ENCODE measurements around the gene VPS37D. TPM values are rescaled to one million over a fixed set of nuclear protein-coding genes. Genes with fewer than 3 reads are reported as not detected.
"Not testable (repeated sequence)": the region's sequence is repeated elsewhere in the genome, so short reads cannot be mapped to it uniquely, and the experiment has no call there.

Gene VPS37D
- total and polyA plus RNA-seq, 9 donors: 1.9 to 5.0 (median 3.3) TPM

DNA sequence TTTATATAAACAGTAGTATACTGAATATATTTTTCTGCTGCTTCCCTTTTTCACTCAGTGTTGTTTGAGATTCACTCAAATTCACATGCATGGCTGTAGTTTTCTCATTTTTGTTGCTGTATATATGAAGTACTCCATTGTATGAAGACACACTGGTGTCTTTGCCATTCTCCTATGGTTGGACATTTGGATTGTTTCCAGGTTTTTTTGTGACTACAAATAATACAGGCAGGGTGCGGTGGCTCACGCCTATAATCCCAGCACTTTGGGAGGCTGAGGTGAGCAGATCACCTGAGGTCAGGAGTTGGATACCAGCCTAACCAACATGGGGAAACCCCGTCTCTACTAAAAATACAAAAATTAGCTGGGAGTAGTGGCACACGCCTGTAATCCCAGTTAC is 7.0 kb upstream of the VPS37D start:
- not testable (repeated sequence) for DNase-seq

DNA sequence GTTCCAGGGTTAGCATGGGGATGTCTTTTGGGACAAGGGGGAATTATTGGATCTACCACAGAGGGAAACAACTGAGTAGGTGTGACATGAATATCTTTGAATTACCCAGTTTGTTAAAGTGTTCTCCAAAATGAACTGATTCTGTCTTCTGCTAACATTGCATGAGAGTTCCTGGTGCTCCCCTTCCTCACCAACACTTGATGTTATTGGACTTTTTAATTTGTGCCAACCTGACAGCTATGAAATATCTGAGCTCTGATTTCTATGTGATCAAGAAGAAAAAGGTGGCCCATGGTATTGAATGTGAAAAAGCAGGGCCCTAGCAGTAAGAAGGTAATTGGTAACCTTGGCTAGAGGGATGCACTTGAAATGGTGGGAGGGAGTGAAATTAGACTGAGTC is 4.6 kb upstream of the VPS37D start:
- no peaks in the 10 kb centered on the region for H3K9me3 ChIP-seq (replicated peaks; ENCODE audit: control insufficient read depth, low read depth, low read length)
- H3K27ac ChIP-seq (ENCODE audit: low read length): no peak overlapping the region
- H3K4me3 ChIP-seq (ENCODE audit: low read length): no peak overlapping the region
- peaks cover 3% of the 10 kb centered on the region for H3K4me1 ChIP-seq (ENCODE audit: control insufficient read depth, insufficient read depth, low read length)
- H3K36me3 ChIP-seq (ENCODE audit: control insufficient read depth, insufficient read depth, low read length): no peaks in the 10 kb centered on the region
- peaks cover 12% of the 10 kb centered on the region for H3K27me3 ChIP-seq (ENCODE audit: control insufficient read depth, insufficient read depth, low read length)
- DNase-seq: no peak

More for the DNA sequence above, 7.0 kb upstream of the VPS37D start:
- not testable (repeated sequence) for H3K27ac ChIP-seq (ENCODE audit: low read length); H3K36me3 ChIP-seq (ENCODE audit: control insufficient read depth, insufficient read depth, low read length); H3K9me3 ChIP-seq (replicated peaks; ENCODE audit: control insufficient read depth, low read depth, low read length); H3K27me3 ChIP-seq (ENCODE audit: control insufficient read depth, insufficient read depth, low read length); H3K4me1 ChIP-seq (ENCODE audit: control insufficient read depth, insufficient read depth, low read length); H3K4me3 ChIP-seq (ENCODE audit: low read length)
- WGBS (ENCODE audit: insufficient coverage): 40% methylated on average over 1 of the region's 4 CpGs

DNA sequence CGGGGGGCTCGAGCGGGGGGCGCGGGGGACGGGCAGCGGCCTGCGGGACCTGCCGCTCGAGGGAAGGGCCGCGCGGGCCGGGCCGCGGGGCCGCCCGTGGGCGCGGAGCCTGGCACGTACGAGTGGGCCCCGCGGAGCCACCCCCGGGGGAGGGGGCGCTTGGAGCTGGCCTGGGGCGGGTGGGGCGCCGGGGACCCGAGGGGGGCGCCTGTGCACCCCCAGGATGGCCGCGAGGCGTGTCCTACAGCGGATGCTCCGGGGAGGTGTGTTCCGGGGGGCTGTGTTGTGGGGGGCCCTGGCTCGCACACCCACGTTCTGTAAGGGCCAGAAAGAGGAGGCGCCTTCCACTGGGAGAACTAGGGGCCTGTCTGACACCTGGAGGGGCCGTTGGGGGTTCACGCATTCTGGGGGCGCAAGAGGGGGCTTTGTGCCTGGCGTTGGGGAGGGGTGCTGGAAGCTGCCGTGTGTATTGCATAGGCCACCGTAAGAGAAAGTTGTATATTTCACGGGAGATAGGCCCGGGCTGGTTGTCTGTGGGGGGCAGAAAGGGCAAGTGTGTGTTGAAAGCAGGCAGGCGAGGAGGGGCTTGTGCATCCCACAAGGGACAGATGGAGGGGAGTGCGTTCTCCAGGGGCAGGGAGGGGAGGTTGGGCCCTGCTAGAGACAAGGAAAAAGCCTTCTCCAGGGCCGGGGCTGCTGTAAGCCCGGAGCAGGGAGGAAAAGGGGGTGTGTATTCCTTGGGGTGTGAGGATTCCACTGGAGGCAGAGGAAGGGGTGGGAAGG is 663 bp downstream of the VPS37D start:
- under 1% methylated on average over 38 of the region's 52 CpGs for WGBS (ENCODE audit: insufficient coverage)
- peak; percentile 23 for DNase-seq
- Histone ChIP-seq H3K4me1 (ENCODE audit: control insufficient read depth, insufficient read depth, low read length) (peaks cover 19% of the 10 kb centered on the region), H3K9me3 (replicated peaks; ENCODE audit: control insufficient read depth, low read depth, low read length) (no peaks in the 10 kb centered on the region), H3K4me3 (ENCODE audit: low read length) (peak overlapping the region; percentile 67), H3K36me3 (ENCODE audit: control insufficient read depth, insufficient read depth, low read length) (peaks cover 4% of the 10 kb centered on the region), H3K27me3 (ENCODE audit: control insufficient read depth, insufficient read depth, low read length) (peaks cover 14% of the 10 kb centered on the region), H3K27ac (ENCODE audit: low read length) (no peak overlapping the region)

DNA sequence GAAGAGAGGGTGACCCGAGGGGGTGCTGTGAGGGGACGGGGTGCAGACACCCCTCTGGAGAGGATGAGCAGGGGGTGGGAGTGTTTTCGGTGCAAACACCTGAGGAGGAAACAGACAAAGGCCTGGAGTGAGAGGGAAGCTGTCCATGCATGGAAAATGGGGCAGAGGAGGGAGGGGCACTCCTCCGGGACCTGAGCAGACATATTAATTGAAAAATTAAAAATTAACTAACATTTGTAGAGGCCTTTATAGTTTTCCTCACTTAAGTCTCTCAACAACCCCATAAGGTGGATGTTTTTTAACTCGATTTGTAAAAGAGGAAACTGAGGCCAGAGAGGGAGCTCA is 1.2 kb downstream of the VPS37D start:
- Histone ChIP-seq H3K36me3 (ENCODE audit: control insufficient read depth, insufficient read depth, low read length) (peaks cover 4% of the 10 kb centered on the region), H3K4me1 (ENCODE audit: control insufficient read depth, insufficient read depth, low read length) (peaks cover 19% of the 10 kb centered on the region), H3K9me3 (replicated peaks; ENCODE audit: control insufficient read depth, low read depth, low read length) (no peaks in the 10 kb centered on the region), H3K27me3 (ENCODE audit: control insufficient read depth, insufficient read depth, low read length) (peaks cover 14% of the 10 kb centered on the region), H3K27ac (ENCODE audit: low read length) (no peak overlapping the region), H3K4me3 (ENCODE audit: low read length) (peak overlapping the region; percentile 67)
- 3% methylated on average over 3 of the region's 5 CpGs for WGBS (ENCODE audit: insufficient coverage)
- no peak for DNase-seq

DNA sequence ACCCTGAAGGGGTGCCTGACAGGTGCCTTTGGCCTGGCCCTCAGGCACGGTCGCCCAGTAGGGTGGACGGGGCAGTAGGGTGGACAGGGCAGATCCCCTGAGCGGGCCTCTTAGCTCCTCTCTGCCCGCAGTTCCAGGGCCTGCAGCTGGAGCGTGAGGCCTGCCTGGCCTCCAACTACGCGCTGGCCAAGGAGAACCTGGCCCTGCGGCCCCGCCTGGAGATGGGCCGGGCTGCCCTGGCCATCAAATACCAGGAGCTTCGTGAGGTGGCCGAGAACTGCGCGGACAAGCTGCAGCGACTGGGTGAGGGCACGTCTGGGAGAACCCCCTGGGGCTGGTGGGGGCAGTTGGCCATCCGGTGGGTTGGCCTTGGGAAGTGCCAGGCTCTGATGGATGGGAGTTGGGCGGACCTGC is 1.7 kb downstream of the VPS37D start:
- Histone ChIP-seq H3K36me3 (ENCODE audit: control insufficient read depth, insufficient read depth, low read length) (peaks cover 4% of the 10 kb centered on the region), H3K4me3 (ENCODE audit: low read length) (no peak overlapping the region), H3K27me3 (ENCODE audit: control insufficient read depth, insufficient read depth, low read length) (peaks cover 14% of the 10 kb centered on the region), H3K27ac (ENCODE audit: low read length) (no peak overlapping the region), H3K9me3 (replicated peaks; ENCODE audit: control insufficient read depth, low read depth, low read length) (no peaks in the 10 kb centered on the region), H3K4me1 (ENCODE audit: control insufficient read depth, insufficient read depth, low read length) (peaks cover 19% of the 10 kb centered on the region)
- DNase-seq: no peak
- 47% methylated on average over 17 of the region's 19 CpGs for WGBS (ENCODE audit: insufficient coverage)

DNA sequence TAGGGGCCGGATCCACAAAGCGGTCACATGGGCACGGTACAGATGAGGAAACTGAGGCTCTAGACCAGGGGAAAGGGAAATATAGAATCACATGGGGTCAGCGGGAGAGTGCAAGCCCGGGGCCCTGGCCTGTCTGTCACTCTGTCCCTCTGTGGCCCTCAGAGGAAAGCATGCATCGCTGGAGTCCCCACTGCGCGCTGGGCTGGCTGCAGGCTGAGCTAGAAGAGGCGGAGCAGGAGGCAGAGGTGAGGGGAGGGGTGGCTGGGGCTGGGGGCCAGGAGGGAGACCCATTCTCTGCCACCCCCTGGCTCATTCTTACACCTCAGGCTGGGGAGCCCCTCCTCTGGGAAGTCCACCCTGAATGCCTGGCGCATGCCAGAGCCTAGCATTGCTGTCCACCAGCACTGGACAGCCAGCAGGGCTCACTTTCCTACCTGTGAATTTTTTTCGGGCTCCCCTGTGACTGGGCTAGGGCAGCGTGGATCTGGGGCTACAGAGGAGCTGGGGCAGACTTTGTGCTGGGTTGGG is 2.3 kb downstream of the VPS37D start:
- H3K27me3 ChIP-seq (ENCODE audit: control insufficient read depth, insufficient read depth, low read length): peaks cover 14% of the 10 kb centered on the region
- H3K27ac ChIP-seq (ENCODE audit: low read length): no peak overlapping the region
- 76% methylated on average over 9 of the region's 12 CpGs for WGBS (ENCODE audit: insufficient coverage)
- peaks cover 4% of the 10 kb centered on the region for H3K36me3 ChIP-seq (ENCODE audit: control insufficient read depth, insufficient read depth, low read length)
- H3K4me1 ChIP-seq (ENCODE audit: control insufficient read depth, insufficient read depth, low read length): peaks cover 19% of the 10 kb centered on the region
- no peak for DNase-seq
- no peaks in the 10 kb centered on the region for H3K9me3 ChIP-seq (replicated peaks; ENCODE audit: control insufficient read depth, low read depth, low read length)
- H3K4me3 ChIP-seq (ENCODE audit: low read length): no peak overlapping the region

DNA sequence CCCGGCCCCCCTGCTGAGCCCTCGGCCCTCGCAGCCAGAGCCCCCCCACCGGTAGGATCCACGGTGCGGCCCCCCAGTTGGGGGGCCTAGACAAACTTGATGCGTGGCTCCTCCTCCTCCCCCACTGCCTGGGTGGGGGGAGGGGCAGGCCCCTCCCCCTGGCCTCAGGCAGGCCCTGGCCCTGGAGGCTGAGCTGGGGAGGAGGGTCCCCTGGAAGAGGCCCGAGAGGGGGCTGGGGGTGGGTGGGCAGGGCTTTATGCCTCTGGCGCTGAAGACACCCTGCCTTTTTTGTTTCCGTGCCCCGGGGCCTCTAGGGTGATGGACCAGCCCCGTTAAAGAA is 3.7 kb downstream of the VPS37D start:
- Histone ChIP-seq H3K4me3 (ENCODE audit: low read length) (no peak overlapping the region), H3K9me3 (replicated peaks; ENCODE audit: control insufficient read depth, low read depth, low read length) (no peaks in the 10 kb centered on the region), H3K36me3 (ENCODE audit: control insufficient read depth, insufficient read depth, low read length) (peaks cover 4% of the 10 kb centered on the region), H3K4me1 (ENCODE audit: control insufficient read depth, insufficient read depth, low read length) (peaks cover 19% of the 10 kb centered on the region), H3K27ac (ENCODE audit: low read length) (no peak overlapping the region), H3K27me3 (ENCODE audit: control insufficient read depth, insufficient read depth, low read length) (peaks cover 6% of the 10 kb centered on the region)
- DNase-seq: no peak
- 27% methylated on average over 5 of the region's 12 CpGs for WGBS (ENCODE audit: insufficient coverage)

DNA sequence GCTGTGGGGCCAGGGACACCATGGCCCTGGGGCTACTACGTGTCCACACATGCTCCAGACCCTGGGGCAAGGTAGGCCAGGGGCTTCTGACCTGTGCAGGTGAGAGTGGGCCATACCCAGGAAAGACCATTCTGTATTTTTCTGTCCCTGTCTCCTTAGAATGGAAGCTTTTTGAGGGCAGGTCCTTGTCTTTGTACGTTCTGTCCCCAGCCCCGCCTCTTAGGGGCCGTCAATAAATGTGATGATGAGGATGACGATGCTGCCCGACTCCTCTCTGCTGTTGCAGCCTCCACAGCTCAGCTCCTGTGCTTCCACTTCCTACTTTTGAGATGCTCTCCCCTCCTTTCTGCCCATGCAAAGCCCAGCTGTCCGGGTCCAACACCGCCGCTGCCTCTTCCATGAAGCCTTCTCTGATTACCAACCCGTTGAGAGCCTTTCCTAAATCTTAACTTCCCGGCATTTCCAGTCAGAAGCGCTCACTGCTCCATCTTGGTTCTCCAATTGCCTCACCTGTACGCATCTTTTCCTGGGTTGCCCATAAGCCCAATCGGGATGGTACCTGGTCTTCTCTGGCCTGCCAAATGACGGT is 4.3 kb downstream of the VPS37D start:
- WGBS (ENCODE audit: insufficient coverage): 89% methylated on average over 13 of the region's 15 CpGs
- DNase-seq: no peak
- H3K9me3 ChIP-seq (replicated peaks; ENCODE audit: control insufficient read depth, low read depth, low read length): no peaks in the 10 kb centered on the region
- no peak overlapping the region for H3K27ac ChIP-seq (ENCODE audit: low read length)
- H3K4me3 ChIP-seq (ENCODE audit: low read length): no peak overlapping the region
- peaks cover 19% of the 10 kb centered on the region for H3K4me1 ChIP-seq (ENCODE audit: control insufficient read depth, insufficient read depth, low read length)
- peaks cover 6% of the 10 kb centered on the region for H3K27me3 ChIP-seq (ENCODE audit: control insufficient read depth, insufficient read depth, low read length)
- peaks cover 4% of the 10 kb centered on the region for H3K36me3 ChIP-seq (ENCODE audit: control insufficient read depth, insufficient read depth, low read length)

DNA sequence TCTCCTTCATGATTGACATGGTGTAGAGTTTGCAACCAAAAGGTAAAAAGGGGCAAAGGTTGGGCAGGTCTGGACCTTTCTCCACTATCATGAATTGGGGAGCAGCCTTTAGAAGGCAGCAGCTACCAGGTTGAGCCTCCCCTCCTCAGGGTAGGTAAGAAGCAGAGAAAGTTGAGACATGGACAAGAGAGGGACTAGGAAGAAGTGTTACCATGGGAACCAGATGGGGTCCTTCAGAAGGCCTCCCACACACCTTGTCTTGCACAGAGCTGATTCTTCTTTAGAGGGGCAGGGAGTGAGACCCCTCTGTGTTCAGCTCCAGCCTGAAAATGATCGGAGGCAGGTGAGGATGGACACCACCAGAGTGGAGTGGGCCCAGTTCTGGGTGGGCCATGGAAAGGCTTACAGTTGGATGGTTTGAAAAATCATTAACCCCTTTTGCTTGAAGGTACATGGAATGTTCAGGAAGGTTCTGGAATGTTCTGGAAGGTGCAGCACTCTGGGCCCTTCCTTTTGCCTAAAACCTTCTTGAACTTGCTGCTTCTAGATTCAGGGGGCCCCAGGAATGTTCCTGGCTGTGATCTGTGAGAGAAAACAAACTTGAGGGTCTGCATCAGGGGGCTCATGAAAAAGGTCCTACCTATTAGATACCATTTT is 7.0 kb downstream of the VPS37D start:
- H3K27ac ChIP-seq (ENCODE audit: low read length): no peak overlapping the region
- no peaks in the 10 kb centered on the region for H3K9me3 ChIP-seq (replicated peaks; ENCODE audit: control insufficient read depth, low read depth, low read length)
- peaks cover 22% of the 10 kb centered on the region for H3K36me3 ChIP-seq (ENCODE audit: control insufficient read depth, insufficient read depth, low read length)
- H3K4me3 ChIP-seq (ENCODE audit: low read length): no peak overlapping the region
- WGBS (ENCODE audit: insufficient coverage): 100% methylated on average over 1 of the region's 1 CpG
- H3K4me1 ChIP-seq (ENCODE audit: control insufficient read depth, insufficient read depth, low read length): peaks cover 2% of the 10 kb centered on the region
- no peak for DNase-seq
- H3K27me3 ChIP-seq (ENCODE audit: control insufficient read depth, insufficient read depth, low read length): no peaks in the 10 kb centered on the region

DNA sequence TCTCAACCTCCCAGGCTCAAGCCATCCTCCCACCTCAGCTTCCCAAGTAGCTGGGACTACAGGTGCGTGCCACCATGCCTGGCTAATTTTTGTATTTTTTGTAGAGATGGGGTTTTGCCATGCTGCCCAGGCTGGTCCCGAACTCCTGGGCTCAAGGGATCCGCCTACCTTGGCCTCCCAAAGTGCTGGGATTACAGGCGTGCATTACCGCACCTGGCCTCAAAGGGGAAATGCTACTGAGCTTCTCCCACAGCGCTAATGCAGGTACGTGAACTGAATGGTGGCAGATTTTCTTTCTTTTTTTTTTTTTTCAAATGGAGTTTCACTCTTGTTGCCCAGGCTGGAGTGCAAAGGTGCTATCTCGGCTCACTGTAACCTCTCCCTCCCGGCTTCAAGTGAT is 8.4 kb downstream of the VPS37D start:
- WGBS (ENCODE audit: insufficient coverage): 71% methylated on average over 3 of the region's 9 CpGs

More for the DNA sequence above, 8.4 kb downstream of the VPS37D start:
- H3K9me3 ChIP-seq (replicated peaks; ENCODE audit: control insufficient read depth, low read depth, low read length); H3K4me3 ChIP-seq (ENCODE audit: low read length); DNase-seq; H3K27ac ChIP-seq (ENCODE audit: low read length); H3K4me1 ChIP-seq (ENCODE audit: control insufficient read depth, insufficient read depth, low read length); H3K27me3 ChIP-seq (ENCODE audit: control insufficient read depth, insufficient read depth, low read length): not testable (repeated sequence)
- peaks cover 29% of the 10 kb centered on the region for H3K36me3 ChIP-seq (ENCODE audit: control insufficient read depth, insufficient read depth, low read length)
